Measurements from ENCODE around the gene FOXP1.

GRCh38 chr3:71282976-71283375 is 300.6 kb downstream of the FOXP1 start:
- no peak for TF ChIP-seq CTCF (conservative IDR thresholded peaks at IDR 0.05; ENCODE audit: low read depth, low read length)
- TF ChIP-seq EZH2 (IDR thresholded peaks at IDR 0.05; ENCODE audit: borderline replicate concordance, low read depth, low read length, poor library complexity, severe bottlenecking): no peak
